PC-3 (cell line): Measurements from ENCODE around the gene ZKSCAN4.

Experiments used
- CTCF ChIP-seq: fragments of 300-600 bp; sonication (generic); conservative IDR thresholded peaks from 2 replicates; pipeline ENCODE4 v1.5.1; 2017; ENCODE audit warnings: antibody characterized with exemption, low read depth, mild to moderate bottlenecking, low read length
- EZH2phosphoT487 ChIP-seq: fragments of 300-600 bp; sonication (generic); IDR thresholded peaks from 2 replicates; pipeline ENCODE4 v1.6.1; 2018; ENCODE audit warnings: mild to moderate bottlenecking, antibody characterized with exemption, low read length, borderline replicate concordance

DNA sequence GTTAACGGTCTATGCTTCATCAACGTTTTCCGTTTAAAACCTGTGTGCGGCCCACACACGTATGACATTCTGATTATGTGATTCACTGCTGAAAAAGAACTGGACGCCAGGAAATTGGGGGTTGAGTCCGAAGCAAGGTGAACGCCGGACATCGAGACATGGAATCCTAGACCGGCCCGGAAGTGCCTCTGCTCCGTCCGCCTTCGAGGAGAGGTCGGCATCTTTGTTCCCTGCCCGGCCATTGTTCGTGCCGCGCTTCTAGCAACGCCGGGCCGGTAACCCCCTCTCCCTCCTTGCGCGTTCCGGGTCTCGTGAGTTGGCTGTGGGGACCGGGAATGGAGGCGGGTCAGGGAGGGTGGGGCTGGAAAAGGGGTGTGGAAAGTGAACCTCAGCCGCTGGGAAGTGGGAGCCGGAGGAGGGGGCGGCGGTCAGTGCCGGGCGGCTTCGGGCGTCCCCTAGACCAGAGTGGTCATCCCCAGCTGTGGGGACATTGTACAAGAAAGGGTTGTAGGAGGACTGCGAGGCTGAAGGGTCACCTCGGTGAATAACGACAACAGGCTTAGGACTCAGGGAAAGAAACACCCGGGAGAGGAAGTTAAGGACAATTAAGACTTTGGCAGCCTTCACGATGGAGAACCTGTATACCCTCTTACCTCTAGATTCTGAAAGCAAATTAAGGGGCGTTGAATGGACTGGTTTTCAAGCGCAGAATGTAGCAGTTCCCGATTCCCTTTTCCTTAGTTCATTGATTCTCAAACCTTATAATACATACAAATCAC lies 26.8 kb downstream of the ZKSCAN4 start, which contains the start of gene ZSCAN9:
- no peak for TF ChIP-seq CTCF
- TF ChIP-seq EZH2phosphoT487: no peak
